Loucy (cell line): ENCODE results near the gene ARL17B.
"Not testable (repeated sequence)": the region's sequence is repeated elsewhere in the genome, so short reads cannot be mapped to it uniquely, and the experiment has no call there.

Source experiments
- H2AFZ ChIP-seq: fragments of 200-600 bp; sonication (generic); 2 replicates; pipeline ENCODE4 v1.6.0; 2016; ENCODE audit warnings: antibody characterized with exemption, mild to moderate bottlenecking, low read length, moderate library complexity
- H3F3A ChIP-seq: fragments of 200-600 bp; 2 replicates; pipeline ENCODE4 v1.6.0; 2016; ENCODE audit warnings: antibody characterized with exemption, low read depth, mild to moderate bottlenecking
- H3K27me3 ChIP-seq: fragments of 200-600 bp; sonication (generic); 2 replicates; pipeline ENCODE4 v1.6.1; 2014; ENCODE audit warnings: low read length, mild to moderate bottlenecking; ENCODE audit not compliant: insufficient read depth, poor library complexity, severe bottlenecking
- H3K36me3 ChIP-seq: fragments of 200-600 bp; sonication (generic); 2 replicates; pipeline ENCODE4 v1.6.1; 2016; ENCODE audit warnings: low read length; ENCODE audit not compliant: insufficient read depth
- H3K4me1 ChIP-seq: fragments of 200-600 bp; sonication (generic); 2 replicates; pipeline ENCODE4 v1.5.1; 2014; ENCODE audit warnings: low read length, mild to moderate bottlenecking; ENCODE audit not compliant: insufficient read depth, poor library complexity, severe bottlenecking
- H3K4me2 ChIP-seq: fragments of 200-600 bp; sonication (generic); 2 replicates; pipeline ENCODE4 v1.6.0; 2014; ENCODE audit warnings: antibody characterized with exemption, low read length, low read depth, mild to moderate bottlenecking; ENCODE audit not compliant: poor library complexity, severe bottlenecking
- H3K4me3 ChIP-seq: fragments of 200-600 bp; sonication (generic); 2 replicates; pipeline ENCODE4 v1.5.1; 2014; ENCODE audit warnings: low read length, mild to moderate bottlenecking, mixed read lengths; ENCODE audit not compliant: poor library complexity, severe bottlenecking
- H3K79me2 ChIP-seq: fragments of 200-600 bp; sonication (generic); 2 replicates; pipeline ENCODE4 v1.6.1; 2014; ENCODE audit warnings: low read length; ENCODE audit not compliant: insufficient read depth
- H3K9ac ChIP-seq: fragments of 200-600 bp; sonication (generic); 2 replicates; pipeline ENCODE4 v1.6.0; 2014; ENCODE audit warnings: mild to moderate bottlenecking, low read depth, low read length, moderate library complexity; ENCODE audit not compliant: poor library complexity, severe bottlenecking
- H3K9me2 ChIP-seq: fragments of 200-600 bp; sonication (generic); replicated peaks from 2 replicates; pipeline ENCODE4 v1.6.1; 2016; ENCODE audit warnings: low read depth, low read length, mixed read lengths
- H3K9me3 ChIP-seq: fragments of 200-600 bp; sonication (generic); 2 replicates; pipeline ENCODE4 v1.6.1; 2014; ENCODE audit warnings: mild to moderate bottlenecking, antibody characterized with exemption, low read length, low read depth; ENCODE audit not compliant: insufficient read depth
- H4K20me1 ChIP-seq: fragments of 200-600 bp; sonication (generic); 2 replicates; pipeline ENCODE4 v1.6.0; 2014; ENCODE audit warnings: antibody characterized with exemption, low read length, mild to moderate bottlenecking; ENCODE audit not compliant: insufficient read depth, poor library complexity, severe bottlenecking

Gene ARL17B

GRCh38 chr17:46361755-46362154 is at the start of gene ARL17B:
ARL17B (minus strand) TSS chr17:46361766; CDS start chr17:46358397, 3,369 bp downstream.
- H3K9ac ChIP-seq, H3K27me3 ChIP-seq, H3K4me2 ChIP-seq, H3K36me3 ChIP-seq, H3K4me1 ChIP-seq, H3K9me3 ChIP-seq, H3K9me2 ChIP-seq, H4K20me1 ChIP-seq, H2AFZ ChIP-seq, H3K79me2 ChIP-seq, H3F3A ChIP-seq: not testable (repeated sequence)
- H3K4me3 ChIP-seq = peak within 1 kb of the TSS; percentile 32

- not testable (repeated sequence) for H3K9ac ChIP-seq, H3F3A ChIP-seq, H3K4me3 ChIP-seq, H3K4me2 ChIP-seq, H2AFZ ChIP-seq, H3K27me3 ChIP-seq, H3K79me2 ChIP-seq, H3K36me3 ChIP-seq, H3K4me1 ChIP-seq, H3K9me2 ChIP-seq, H4K20me1 ChIP-seq, H3K9me3 ChIP-seq
Observed at GRCh38 chr17:46409864-46410263, 48.3 kb upstream of the ARL17B start.

GRCh38 chr17:46407155-46407554 is 45.6 kb upstream of the ARL17B start:
- not testable (repeated sequence) for H4K20me1 ChIP-seq, H3K27me3 ChIP-seq, H3K9me3 ChIP-seq, H3K4me3 ChIP-seq, H3K79me2 ChIP-seq, H3F3A ChIP-seq, H3K4me2 ChIP-seq, H3K4me1 ChIP-seq, H3K36me3 ChIP-seq, H3K9me2 ChIP-seq, H2AFZ ChIP-seq, H3K9ac ChIP-seq

- H4K20me1 ChIP-seq, H3K9me3 ChIP-seq, H3K36me3 ChIP-seq, H3K9ac ChIP-seq, H3F3A ChIP-seq, H3K9me2 ChIP-seq, H3K4me3 ChIP-seq, H3K79me2 ChIP-seq, H3K4me1 ChIP-seq, H2AFZ ChIP-seq, H3K27me3 ChIP-seq, H3K4me2 ChIP-seq: not testable (repeated sequence)
Observed at GRCh38 chr17:46401033-46401787, 39.6 kb upstream of the ARL17B start.

GRCh38 chr17:46400543-46400942 is 39.0 kb upstream of the ARL17B start:
- not testable (repeated sequence) for H3K9me3 ChIP-seq, H3K9ac ChIP-seq, H3K36me3 ChIP-seq, H2AFZ ChIP-seq, H3K9me2 ChIP-seq, H4K20me1 ChIP-seq, H3K4me3 ChIP-seq, H3F3A ChIP-seq, H3K79me2 ChIP-seq, H3K27me3 ChIP-seq, H3K4me1 ChIP-seq, H3K4me2 ChIP-seq

- not testable (repeated sequence) for H3K36me3 ChIP-seq, H3K9me2 ChIP-seq, H3K9me3 ChIP-seq, H3F3A ChIP-seq, H3K79me2 ChIP-seq, H3K27me3 ChIP-seq, H3K4me3 ChIP-seq, H3K4me1 ChIP-seq, H4K20me1 ChIP-seq, H2AFZ ChIP-seq, H3K4me2 ChIP-seq, H3K9ac ChIP-seq
Observed at GRCh38 chr17:46399993-46400392, 38.4 kb upstream of the ARL17B start.

- not testable (repeated sequence) for H3K4me1 ChIP-seq, H3K27me3 ChIP-seq, H3K9ac ChIP-seq, H3K9me3 ChIP-seq, H3K79me2 ChIP-seq, H3K4me3 ChIP-seq, H3K36me3 ChIP-seq, H4K20me1 ChIP-seq, H3K9me2 ChIP-seq, H2AFZ ChIP-seq, H3K4me2 ChIP-seq, H3F3A ChIP-seq
Observed at GRCh38 chr17:46396292-46396691, 34.7 kb upstream of the ARL17B start.
